T-helper 17 cell (primary cell): ENCODE data around the gene IGF1R. TPM values are rescaled to one million over a fixed set of nuclear protein-coding genes. Genes with fewer than 3 reads are reported as not detected.

Experiments used
- ATAC-seq: fragments of 150-1000 bp; cut with Tn5 transposase; 2 replicates; pipeline ENCODE4 v1.10.0; 2021; ENCODE audit warnings: mild to moderate bottlenecking, moderate library complexity
- DNase-seq, 3 donors: peaks; one replicate each; pipeline versions ENCODE4 v3.0.0 to v3.0.0-alpha.2; 2020 to 2021
- H3K9me3 ChIP-seq: one replicate; pipeline ENCODE4 v1.7.0; 2013; ENCODE audit warnings: low read length, mild to moderate bottlenecking; ENCODE audit not compliant: control insufficient read depth, poor library complexity, severe bottlenecking
- H3K27ac Mint-ChIP-seq: one replicate; pipeline ENCODE4 v1.8.0; 2022; ENCODE audit warnings: mild to moderate bottlenecking, moderate library complexity, mixed read lengths
- H3K27me3 Mint-ChIP-seq: one replicate; pipeline ENCODE4 v1.8.0; 2022; ENCODE audit warnings: mixed read lengths
- H3K36me3 Mint-ChIP-seq: one replicate; pipeline ENCODE4 v1.8.0; 2022; ENCODE audit warnings: low read depth, mixed read lengths
- H3K4me1 Mint-ChIP-seq: one replicate; pipeline ENCODE4 v1.8.0; 2022; ENCODE audit warnings: mild to moderate bottlenecking, mixed read lengths
- H3K4me3 Mint-ChIP-seq: one replicate; pipeline ENCODE4 v1.8.0; 2022; ENCODE audit warnings: mild to moderate bottlenecking, moderate library complexity, mixed read lengths
- total RNA-seq, 4 donors: library from RNA in 2 of 4; stranded (reverse) in 2 of 4; gene quantifications; one replicate each; pipeline ENCODE4 v1.2.3 and lab custom pipeline; 2022 to 2026

IGF1R gene
- total RNA-seq, 2 donors from 2014 or later = 13.7 to 27.1 TPM

GRCh38 chr15:98806275-98806895 is 158.0 kb downstream of the IGF1R start:
- Mint-ChIP-seq H3K4me1 (peaks cover 8% of the 10 kb centered on the region), H3K4me3 (no peak overlapping the region), H3K36me3 (peaks cover 3% of the 10 kb centered on the region), H3K27me3 (no peaks in the 10 kb centered on the region), H3K27ac (no peak overlapping the region)
- ATAC-seq = no peak
- H3K9me3 ChIP-seq = no peaks in the 10 kb centered on the region
- DNase-seq = no peak

- ATAC-seq = no peak
- peaks cover 8% of the 10 kb centered on the region for H3K4me1 Mint-ChIP-seq
- H3K36me3 Mint-ChIP-seq = peaks cover 3% of the 10 kb centered on the region
- H3K27me3 Mint-ChIP-seq = no peaks in the 10 kb centered on the region
- H3K9me3 ChIP-seq = no peaks in the 10 kb centered on the region
- no peak for DNase-seq
- no peak overlapping the region for H3K27ac Mint-ChIP-seq
- H3K4me3 Mint-ChIP-seq = no peak overlapping the region
Measured at GRCh38 chr15:98807262-98807661, 158.9 kb downstream of the IGF1R start.

- Mint-ChIP-seq H3K36me3 (peaks cover under 1% of the 10 kb centered on the region), H3K27me3 (no peaks in the 10 kb centered on the region), H3K4me1 (peaks cover 8% of the 10 kb centered on the region), H3K4me3 (no peak overlapping the region), H3K27ac (no peak overlapping the region)
- ATAC-seq (no peak), DNase-seq (no peak)
- no peaks in the 10 kb centered on the region for H3K9me3 ChIP-seq
Measured at GRCh38 chr15:98809273-98809672, 160.9 kb downstream of the IGF1R start.

GRCh38 chr15:98812716-98813446 is 164.5 kb downstream of the IGF1R start:
- Mint-ChIP-seq H3K4me1 (peaks cover under 1% of the 10 kb centered on the region), H3K27ac (no peak overlapping the region), H3K36me3 (no peaks in the 10 kb centered on the region), H3K27me3 (no peaks in the 10 kb centered on the region), H3K4me3 (no peak overlapping the region)
- DNase-seq (no peak), ATAC-seq (no peak)
- no peaks in the 10 kb centered on the region for H3K9me3 ChIP-seq

DNA sequence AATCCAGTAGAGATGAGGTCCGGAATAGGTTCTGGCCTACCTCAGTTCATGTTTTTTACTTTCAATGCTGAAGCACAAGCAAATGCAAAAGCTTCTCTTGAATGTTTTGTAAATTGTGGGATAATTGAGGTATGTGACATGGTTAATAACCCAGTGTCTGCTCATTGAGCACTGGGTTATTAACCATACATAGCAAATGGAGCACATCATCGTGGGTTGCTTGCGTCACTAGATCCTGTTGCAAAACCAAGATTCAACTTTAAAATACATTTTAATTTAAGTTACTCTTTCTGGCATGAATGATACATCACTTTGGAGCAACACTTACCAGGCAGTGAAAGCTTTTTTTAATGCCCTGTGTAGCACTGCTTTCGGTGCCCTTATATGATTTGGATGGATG is 165.6 kb downstream of the IGF1R start:
- Mint-ChIP-seq H3K27me3 (no peaks in the 10 kb centered on the region), H3K36me3 (no peaks in the 10 kb centered on the region), H3K4me1 (no peaks in the 10 kb centered on the region), H3K4me3 (no peak overlapping the region), H3K27ac (no peak overlapping the region)
- no peaks in the 10 kb centered on the region for H3K9me3 ChIP-seq
- ATAC-seq (no peak), DNase-seq (no peak)

DNA sequence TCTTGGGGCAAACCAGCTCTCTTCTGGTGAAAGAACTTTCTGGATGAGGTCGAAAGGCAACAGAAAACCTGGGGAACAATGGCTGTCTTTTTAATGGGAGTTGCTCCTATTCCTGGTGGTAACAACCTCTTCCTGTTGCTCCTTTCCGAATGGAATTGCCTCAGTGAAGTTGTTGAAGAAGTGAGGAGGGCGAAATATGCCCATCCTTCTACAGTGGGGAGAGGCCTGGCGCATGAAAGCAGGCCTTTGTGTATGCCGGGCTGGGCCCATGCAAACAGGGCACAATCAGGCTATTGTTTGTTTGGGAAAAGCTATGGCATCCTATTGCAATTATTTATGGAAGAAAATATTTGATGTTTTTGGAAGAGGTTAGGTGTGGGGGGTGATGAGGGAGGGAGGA is 166.9 kb downstream of the IGF1R start:
- H3K36me3 Mint-ChIP-seq = no peaks in the 10 kb centered on the region
- no peak for ATAC-seq

GRCh38 chr15:98817745-98818144 is 169.4 kb downstream of the IGF1R start:
- peaks cover 2% of the 10 kb centered on the region for H3K4me1 Mint-ChIP-seq
- no peaks in the 10 kb centered on the region for H3K9me3 ChIP-seq
- no peak for ATAC-seq
- H3K27ac Mint-ChIP-seq = no peak overlapping the region
- H3K4me3 Mint-ChIP-seq = no peak overlapping the region
- no peak for DNase-seq
- H3K27me3 Mint-ChIP-seq = no peaks in the 10 kb centered on the region
- no peaks in the 10 kb centered on the region for H3K36me3 Mint-ChIP-seq

More for the DNA sequence above, 166.9 kb downstream of the IGF1R start:
- H3K4me3 Mint-ChIP-seq = no peak overlapping the region
- H3K27me3 Mint-ChIP-seq = no peaks in the 10 kb centered on the region
- DNase-seq = no peak
- no peak overlapping the region for H3K27ac Mint-ChIP-seq
- H3K4me1 Mint-ChIP-seq = no peaks in the 10 kb centered on the region
- no peaks in the 10 kb centered on the region for H3K9me3 ChIP-seq

DNA sequence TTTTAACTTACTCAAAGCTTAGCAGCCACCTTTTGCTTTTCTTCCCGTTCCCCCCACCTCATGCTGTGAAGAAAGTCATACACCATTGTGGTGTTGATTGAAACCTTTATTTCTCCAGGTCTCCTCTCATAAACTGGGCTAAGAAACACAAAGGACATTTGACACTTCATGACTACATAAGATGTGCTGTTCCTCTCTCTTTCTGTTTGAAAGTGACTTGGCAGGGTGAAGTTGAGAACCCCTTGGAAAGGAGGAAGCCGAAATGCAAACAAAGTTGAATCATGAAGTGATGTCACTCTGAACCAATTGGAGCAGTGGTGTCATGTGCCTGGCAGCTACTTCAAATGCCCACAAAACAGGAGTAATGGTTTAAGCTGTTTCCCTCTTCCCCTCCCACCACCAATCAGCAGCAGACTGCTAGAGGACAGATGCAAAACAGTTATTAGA is 174.7 kb downstream of the IGF1R start:
- no peak for ATAC-seq
- peaks cover 4% of the 10 kb centered on the region for H3K9me3 ChIP-seq
- Mint-ChIP-seq H3K27ac (no peak overlapping the region), H3K36me3 (peaks cover 3% of the 10 kb centered on the region), H3K4me3 (no peak overlapping the region), H3K27me3 (no peaks in the 10 kb centered on the region), H3K4me1 (peaks cover 2% of the 10 kb centered on the region)
- no peak for DNase-seq

GRCh38 chr15:98823616-98824015 is 175.3 kb downstream of the IGF1R start:
- ATAC-seq (no peak), DNase-seq (no peak)
- no peak overlapping the region for H3K4me3 Mint-ChIP-seq
- no peak overlapping the region for H3K27ac Mint-ChIP-seq
- peaks cover 2% of the 10 kb centered on the region for H3K4me1 Mint-ChIP-seq
- peaks cover 4% of the 10 kb centered on the region for H3K9me3 ChIP-seq
- peaks cover 3% of the 10 kb centered on the region for H3K36me3 Mint-ChIP-seq
- no peaks in the 10 kb centered on the region for H3K27me3 Mint-ChIP-seq

DNA sequence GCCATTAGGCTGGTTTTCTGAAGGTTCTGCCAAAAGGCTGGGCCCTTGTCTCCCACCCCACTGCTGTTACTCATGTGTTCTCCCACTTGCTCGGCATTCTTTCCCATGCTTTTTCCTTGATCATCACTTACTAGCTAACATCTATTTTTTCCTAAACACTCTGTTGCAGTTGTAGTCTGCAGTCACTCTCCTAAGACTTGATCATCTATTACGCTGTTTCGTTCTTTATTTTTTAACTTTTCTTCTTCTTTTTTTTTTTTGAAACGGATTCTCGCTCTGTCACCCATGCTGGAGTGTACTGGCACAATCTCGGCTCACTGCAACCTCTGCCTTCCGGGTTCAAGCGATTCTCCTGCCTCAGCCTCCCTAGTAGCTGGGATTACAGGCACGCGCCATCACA is 176.3 kb downstream of the IGF1R start:
- Mint-ChIP-seq H3K36me3 (peaks cover 3% of the 10 kb centered on the region), H3K4me3 (no peak overlapping the region), H3K27ac (no peak overlapping the region), H3K4me1 (peaks cover 2% of the 10 kb centered on the region), H3K27me3 (no peaks in the 10 kb centered on the region)
- no peak for ATAC-seq
- no peak for DNase-seq
- H3K9me3 ChIP-seq = peaks cover 8% of the 10 kb centered on the region

DNA sequence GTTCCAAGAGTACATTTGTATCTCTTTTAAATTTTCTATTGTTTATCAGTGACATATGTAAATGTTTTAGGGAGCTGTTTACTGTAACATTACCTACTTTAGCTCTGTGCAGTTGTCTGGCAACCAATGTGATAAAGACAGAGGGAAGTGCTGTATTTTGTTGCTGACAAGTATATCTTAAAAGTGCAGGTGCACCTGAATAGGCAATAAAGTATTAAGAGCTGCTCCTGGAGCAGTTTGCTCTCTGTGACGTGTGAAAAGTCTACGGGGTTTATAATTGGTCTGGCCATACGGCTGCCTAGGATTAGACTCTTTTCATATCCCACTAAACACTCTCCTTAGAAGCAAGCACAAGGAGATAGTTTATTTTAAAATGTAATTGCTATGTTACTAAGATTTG is 178.3 kb downstream of the IGF1R start:
- peaks cover 8% of the 10 kb centered on the region for H3K9me3 ChIP-seq
- Mint-ChIP-seq H3K4me1 (no peaks in the 10 kb centered on the region), H3K4me3 (no peak overlapping the region), H3K27ac (no peak overlapping the region), H3K27me3 (no peaks in the 10 kb centered on the region), H3K36me3 (peaks cover 3% of the 10 kb centered on the region)
- DNase-seq = no peak
- ATAC-seq = no peak

DNA sequence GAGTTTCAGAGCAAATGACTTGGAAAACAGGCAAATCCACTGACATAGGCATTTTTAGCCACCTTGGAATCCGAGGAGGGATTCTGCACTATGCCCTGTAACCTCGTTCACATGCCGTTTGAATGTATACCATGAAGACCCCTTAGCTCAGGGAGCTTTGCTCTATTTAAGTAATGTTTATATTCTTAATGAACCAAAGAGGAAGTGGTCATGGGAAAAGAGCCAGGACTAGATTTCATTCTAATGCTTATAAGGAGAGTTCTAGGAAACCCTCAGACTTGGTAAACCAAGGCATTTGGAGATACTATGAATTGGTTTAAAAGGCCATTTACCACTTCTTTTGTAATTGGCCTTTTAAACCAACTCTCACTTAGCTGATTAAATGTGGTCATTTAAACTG is 178.9 kb downstream of the IGF1R start:
- ATAC-seq (no peak), DNase-seq (no peak)
- peaks cover 3% of the 10 kb centered on the region for H3K36me3 Mint-ChIP-seq
- no peaks in the 10 kb centered on the region for H3K27me3 Mint-ChIP-seq
- no peak overlapping the region for H3K27ac Mint-ChIP-seq
- H3K4me1 Mint-ChIP-seq = no peaks in the 10 kb centered on the region
- no peak overlapping the region for H3K4me3 Mint-ChIP-seq
- H3K9me3 ChIP-seq = peaks cover 11% of the 10 kb centered on the region

DNA sequence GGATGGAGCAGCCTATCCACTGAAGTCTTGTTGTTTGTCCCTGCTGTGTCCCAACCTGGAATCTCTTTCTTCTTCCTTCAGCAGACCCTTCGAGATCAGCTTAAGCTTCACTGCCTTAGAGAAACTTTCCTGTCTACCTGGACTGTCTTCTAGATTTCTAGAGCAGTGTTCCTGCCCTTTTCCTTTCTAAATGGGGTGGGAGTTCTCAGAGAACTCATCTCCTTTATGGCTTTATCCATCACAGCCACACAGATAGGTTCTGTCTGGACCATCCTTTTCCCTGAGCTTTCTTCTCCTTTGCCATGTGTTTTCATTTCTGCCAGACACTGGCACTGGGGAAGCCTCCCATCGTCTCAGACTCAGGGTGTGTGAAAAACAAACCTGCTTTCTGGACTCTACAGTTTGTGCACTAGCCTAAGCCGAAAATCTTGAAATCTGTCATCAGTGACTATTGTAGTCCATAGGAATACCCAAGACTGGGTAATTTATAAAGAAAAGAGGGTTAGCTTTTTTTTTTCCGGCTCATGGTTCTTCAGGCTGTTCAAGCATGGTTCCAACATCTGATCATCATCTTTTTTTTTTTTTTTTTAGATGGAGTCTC is 181.8 kb downstream of the IGF1R start:
- no peak for DNase-seq
- Mint-ChIP-seq H3K27me3 (no peaks in the 10 kb centered on the region), H3K36me3 (no peaks in the 10 kb centered on the region), H3K27ac (no peak overlapping the region), H3K4me1 (no peaks in the 10 kb centered on the region), H3K4me3 (no peak overlapping the region)
- peaks cover 15% of the 10 kb centered on the region for H3K9me3 ChIP-seq
- ATAC-seq = no peak
